GM18873 (cell line): ENCODE measurements around the gene CCDC102A.
A peak's percentile ranks its signal among the peaks of the same experiment; 100 is the strongest.

Experiments used
- ATAC-seq: cut with Tn5 transposase; IDR thresholded peaks from one replicate; pipeline ENCODE4 v1.9.1; 2021; ENCODE audit warnings: mild to moderate bottlenecking, moderate library complexity, moderate number of reproducible peaks; ENCODE audit not compliant: unreplicated experiment, low FRiP score

The CCDC102A gene

DNA sequence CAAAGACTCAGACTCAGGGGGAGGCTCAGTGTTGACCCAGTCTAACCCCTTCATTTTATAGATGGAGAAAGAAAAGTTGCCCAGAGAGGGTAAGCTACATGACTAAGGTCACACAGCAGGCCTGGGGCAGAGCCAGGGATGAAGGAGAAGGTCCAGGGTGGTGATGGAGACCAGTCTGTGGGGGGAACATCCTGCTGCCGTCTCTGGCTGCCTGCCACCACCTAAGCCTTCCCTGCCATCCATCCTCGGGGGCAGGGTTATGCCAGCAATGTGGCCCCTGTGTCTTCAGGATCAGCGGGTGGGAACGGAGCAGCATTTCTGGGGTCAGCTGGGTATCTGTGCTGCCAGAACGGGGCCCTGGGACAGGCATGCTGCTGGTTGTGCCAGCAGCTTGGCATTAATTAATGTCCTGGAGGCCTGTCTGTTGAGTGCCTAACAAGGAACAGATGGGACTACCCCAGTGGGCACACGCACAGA, 55.6 kb downstream of the CCDC102A start:
- ATAC-seq: no peak

DNA sequence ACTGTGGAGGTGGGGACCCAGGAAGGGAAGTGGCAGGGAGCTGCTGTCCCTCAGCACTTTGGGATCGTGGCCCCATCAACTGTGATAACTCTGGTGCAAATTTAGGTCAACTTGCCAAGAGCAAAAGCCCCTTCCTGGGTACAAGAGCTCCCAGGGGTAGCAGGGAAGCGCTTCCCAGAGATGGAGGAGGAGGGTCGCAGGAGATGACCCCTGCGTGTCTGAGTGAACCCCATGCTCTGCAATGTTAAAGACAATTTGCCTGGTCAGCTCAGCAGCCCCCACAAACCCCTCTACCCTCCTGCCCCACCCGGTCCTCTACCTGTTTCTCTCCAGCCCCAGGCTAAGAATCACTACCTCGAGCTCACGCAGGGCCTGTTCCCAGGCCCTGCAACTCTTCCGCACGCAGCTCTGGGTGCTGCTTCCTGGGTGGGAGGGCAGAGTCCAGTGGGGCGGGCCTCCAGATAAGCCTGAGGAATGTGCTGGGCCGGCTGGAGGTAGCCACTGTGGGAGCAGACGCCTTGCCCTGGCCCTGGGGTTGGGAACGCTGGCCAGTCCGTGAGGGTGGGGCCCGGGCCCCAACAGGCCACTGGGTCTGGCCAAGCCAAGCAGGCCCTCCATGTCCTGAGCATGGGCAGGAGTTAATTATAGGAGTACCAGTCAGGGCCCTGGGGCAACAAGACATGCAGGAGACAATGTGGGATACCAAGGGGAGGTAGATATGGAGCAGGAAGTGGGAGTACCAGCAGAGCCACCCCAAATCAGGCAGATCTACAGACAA, 56.2 kb downstream of the CCDC102A start:
- ATAC-seq: no peak

DNA sequence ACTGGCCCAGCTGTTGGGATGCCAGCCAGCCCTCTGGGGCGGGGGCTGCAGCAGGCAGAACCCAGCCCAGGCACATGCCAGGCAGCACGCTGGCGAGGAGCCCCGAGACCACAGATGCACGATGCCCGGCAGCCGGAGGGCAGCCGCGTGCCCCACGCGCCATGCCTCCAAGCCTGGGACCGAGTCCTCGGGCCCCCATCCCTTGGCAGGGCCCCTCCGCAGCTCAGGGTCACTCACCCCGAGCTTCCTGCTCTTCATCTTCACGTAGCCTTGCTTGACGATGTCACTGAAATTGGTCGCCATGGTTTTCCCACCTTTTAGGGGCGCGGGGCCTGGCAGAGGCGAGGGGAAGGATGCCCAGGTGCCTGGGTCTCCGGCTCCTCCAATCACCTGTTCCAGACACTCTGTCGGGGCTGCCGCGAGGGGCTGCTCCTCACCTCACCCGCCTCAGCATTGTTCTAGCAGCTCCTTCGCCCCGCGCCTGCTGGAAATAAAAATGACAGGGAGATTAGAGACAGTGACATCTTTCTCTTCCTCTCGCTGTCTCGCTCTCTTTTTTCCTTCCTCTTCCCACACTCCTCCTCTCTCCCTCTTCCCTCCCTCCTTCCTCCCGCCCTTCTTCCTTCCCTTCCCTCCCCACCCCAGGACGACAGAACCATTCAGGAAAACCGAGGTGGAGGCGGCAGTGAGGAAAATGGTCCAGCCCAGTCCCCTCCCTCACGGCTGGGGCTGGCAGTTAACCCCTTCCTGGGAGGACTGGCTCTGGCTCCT, 57.0 kb downstream of the CCDC102A start:
- no peak for ATAC-seq

DNA sequence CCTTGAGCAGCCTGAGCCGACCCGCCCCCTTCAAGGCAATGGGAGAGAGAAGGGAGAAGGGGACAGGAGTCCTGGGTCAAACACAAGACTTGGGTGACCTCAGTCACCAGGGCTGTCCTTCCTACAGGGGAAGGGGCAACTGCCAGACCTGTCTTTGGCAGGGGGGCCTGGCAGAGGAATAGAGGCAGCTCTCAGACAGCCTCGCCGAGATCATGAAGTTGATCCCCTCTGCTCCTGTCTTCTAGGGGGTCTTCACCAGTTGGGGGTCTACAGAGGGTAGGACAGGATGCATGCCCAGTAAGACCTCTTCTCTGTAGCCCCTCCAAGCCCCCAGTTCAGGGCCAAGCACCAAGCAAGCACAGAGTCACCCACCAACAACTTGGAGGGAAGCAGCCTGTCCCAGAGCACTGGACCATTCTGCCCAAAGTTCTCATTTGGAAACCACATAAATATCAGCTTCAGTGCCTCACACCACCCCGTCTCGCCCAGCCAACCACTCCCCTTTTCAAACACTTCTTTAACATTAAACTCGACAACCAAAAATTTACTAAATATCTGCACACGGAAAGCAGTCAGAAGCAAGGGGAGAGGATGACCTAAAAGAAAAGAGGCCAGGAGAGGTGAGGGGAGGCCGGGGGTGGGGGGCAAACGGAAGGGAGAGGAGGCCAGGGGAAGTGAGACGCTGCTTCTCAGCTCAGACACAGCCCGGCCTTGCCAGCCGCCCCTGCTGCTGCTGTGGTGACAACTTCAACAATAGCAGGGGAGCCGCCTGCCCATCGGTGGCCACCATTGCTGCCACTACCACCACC, 57.8 kb downstream of the CCDC102A start:
- ATAC-seq: no peak

DNA sequence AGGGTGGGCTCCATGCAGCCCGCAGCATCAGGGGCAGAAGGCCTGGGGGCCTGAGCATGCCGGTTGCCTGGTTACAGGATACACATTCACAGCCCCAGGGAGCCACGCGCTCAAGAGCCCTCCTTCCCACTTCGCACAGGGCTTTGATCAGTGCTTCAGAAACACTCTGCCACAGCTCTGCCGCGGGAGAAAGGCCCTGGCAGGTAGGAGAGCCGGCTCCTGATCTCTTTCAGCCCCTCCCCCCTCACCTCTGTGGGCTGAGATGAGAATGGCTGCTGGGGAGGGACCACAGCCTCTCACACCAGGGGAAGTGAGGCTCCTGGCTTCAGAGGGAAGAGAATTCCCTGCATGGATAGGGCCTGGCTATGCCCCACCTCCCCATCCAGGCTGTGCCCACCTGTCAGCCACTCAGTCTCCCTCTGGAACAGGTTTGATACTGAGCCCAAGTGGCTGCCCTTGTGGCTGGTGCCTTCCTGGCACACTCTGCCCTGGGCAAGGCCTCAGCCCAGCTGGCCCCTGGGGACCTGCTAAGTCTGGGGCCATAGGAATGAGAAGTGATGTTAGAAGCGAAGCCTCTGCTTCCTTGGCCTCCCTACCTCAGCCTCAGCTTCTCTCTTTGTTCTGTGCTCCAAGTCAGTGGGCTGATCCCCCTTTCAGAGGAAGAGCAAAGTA, 58.7 kb downstream of the CCDC102A start:
- no peak for ATAC-seq

DNA sequence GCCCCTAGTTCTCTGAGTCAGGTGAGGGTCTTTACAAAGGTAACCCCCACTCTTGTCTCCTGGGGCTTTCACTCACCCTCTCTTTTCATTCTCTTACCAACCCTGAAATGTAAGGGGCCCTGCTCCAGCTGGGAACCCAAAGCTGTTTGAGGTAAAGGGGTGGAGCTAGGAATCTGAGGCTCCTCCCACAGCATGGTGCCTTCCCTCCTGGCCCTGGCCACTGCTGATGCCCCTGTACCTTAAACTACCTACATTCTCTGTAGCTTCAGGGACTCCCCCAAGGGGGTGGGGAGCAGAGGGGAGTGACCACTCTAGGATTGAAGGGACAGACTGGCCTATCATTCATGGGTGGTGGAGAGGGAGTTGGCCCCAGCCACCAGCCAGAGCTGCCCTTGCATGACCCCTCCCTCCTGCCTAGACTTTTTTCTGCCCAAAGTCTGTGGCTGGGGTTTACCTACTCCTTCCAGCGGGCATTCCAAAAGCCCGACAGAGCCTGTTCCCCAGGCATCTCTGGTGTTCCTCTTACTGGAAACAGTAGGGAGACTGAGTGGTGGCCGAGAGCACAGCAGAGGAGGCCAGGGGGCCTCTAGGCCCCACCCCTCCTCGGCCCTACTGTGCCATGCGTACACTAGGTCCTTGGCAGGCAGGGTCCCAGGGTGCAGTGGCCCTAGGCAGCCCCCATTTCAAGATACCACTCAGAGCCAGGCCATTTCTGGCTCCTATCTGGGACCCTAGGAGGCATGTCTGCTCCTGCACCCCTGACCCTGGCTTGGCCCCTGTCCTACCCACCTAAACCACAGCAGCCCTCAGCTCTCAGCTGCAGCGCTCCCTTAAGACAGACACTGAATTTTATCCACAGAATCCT, 59.6 kb downstream of the CCDC102A start:
- ATAC-seq: no peak

DNA sequence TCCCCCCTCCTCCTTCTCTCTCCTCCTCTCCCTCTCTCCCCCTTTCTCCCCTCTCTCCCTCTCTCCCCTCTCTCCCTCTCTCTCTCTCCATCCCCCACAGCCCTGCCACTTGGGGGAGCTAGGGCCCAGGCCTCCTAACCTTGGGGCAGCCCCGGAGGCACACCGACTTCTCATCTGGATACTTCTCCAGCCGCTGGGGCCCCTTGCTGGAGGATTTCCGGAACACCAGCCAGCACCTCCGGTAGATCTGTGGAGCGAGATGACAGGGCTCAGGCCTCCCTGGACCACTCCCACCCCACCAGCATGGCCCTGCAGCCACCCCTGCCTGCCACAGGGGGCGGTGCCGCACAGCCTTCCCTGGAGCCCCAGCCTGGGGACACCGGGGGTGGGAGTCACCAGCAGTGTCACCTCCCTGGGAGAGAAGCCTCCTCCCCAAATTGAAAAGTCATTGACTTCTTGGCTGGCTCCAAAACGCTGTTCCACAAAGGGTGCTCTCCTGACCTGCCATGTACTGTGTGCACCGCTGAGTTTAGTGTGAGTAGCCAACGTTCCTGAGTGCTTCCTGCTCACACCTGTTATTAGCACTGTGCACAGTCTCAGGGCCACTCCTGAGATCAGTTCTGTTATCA, 60.5 kb downstream of the CCDC102A start:
- ATAC-seq: peak; percentile 75

DNA sequence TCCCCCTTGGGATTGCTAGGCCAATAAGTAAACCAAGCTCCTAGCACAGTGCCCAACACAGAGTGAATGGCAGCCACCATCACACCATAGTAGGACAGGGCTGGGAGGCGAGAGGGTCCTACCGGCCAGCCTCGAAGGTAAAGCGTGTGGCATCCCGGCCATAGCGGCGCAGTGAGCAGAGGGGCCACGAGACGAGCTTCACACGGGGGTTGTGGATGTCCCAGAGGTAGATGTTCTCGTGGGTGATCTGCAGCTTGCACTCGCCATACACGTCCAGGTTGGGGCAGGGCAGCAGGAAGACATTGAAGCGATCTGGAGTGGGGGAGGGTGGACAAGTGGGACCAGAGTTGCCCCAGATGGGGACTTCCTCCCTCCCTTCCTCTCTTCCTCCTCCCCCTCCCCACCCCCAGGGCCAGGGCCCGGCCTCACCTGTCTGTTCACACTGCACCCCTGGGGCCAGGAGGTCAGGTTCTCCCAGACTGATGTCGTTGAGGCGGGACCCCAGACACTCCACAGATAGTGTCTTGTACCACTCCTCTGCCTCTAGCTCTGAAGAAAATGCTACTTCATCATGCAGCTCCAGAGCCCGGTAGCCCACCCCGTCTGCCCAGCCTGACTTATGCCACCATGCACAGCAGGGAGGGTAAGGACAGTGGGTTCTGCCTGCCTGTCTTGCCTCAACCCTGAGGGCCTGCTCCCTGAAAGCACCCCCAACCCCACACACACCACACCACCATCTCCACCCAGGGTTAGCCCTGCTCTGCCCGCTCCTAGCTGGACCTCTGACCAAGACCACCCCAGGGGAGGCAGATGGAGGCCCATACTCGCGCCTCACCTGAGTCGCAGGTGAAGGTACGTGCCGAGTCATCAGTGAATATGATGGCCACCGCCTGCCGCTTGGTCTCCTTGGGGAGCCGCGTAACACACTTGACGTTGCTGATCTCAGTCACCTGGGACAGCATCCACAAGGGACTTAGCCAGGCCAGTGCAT, 61.4 kb downstream of the CCDC102A start:
- ATAC-seq: no peak

DNA sequence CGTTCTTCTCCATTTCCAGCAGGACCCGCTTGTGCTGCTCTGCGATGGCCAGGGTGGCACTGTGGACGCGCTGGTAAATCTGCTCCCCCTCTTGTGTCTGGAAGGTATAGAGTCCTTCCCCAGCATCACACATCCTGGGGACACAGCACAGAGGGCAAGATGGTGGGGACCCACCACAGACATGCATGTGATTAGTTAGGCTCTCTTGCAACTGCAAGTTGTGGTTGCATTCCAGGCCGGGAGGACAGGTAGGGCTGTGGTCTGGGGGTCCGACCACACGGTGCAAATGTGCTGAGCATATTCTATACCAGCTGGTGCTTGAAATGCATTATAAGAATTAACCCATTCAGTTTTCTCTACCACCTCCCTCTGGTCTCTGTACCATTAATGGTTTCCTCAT, 62.5 kb downstream of the CCDC102A start:
- ATAC-seq: no peak

DNA sequence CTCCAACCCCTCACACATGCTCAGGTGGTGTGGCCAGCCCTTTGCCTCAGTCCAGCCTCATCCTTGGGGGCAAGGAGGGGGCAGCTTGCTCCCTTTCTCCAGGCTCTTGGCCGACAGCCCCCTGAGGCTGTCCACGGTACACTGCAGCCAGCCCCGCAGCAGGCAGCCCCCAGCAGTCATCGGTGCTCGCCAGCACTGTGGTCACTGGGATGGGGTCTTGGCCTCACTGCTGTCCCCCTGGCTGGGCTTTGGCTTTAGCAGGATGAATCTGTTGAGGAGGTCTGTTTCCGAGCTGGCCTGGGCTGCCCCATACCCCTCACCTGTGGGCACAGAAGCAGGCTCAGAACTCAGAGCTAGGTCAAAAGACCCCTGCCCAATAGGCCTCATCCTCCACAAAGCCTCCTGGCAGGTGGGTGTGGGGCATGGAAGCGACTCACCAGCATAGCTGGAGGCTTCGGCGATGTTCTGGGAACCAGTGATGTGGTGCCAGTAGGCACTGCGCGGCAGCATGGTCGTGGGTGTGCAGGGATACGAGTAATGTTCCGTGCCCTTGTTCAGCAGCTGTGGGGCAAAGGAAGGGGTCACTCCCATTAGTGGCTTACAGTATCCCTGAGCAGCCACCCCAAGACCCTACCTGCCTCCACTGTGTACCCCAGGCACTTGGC, 63.1 kb downstream of the CCDC102A start:
- no peak for ATAC-seq

DNA sequence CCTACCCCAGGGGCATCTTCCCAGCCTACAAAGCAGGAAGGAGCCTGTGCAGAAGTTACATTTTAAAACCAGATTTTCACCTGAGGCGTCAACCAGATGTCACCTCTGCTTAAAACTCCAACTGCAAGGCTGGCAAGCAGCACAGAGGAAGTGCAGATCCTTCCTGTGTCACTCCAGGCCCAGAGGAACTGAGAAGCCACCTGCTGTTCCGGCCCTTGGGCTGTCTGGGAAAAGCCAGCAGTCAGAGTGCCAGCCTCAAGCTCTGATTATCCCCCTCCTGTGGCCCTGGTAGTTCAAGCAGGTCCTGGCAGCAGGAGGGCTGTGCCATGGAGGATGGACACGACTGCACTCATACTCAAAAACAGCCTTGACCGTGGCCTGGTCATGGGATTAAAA, 63.7 kb downstream of the CCDC102A start:
- ATAC-seq: no peak

DNA sequence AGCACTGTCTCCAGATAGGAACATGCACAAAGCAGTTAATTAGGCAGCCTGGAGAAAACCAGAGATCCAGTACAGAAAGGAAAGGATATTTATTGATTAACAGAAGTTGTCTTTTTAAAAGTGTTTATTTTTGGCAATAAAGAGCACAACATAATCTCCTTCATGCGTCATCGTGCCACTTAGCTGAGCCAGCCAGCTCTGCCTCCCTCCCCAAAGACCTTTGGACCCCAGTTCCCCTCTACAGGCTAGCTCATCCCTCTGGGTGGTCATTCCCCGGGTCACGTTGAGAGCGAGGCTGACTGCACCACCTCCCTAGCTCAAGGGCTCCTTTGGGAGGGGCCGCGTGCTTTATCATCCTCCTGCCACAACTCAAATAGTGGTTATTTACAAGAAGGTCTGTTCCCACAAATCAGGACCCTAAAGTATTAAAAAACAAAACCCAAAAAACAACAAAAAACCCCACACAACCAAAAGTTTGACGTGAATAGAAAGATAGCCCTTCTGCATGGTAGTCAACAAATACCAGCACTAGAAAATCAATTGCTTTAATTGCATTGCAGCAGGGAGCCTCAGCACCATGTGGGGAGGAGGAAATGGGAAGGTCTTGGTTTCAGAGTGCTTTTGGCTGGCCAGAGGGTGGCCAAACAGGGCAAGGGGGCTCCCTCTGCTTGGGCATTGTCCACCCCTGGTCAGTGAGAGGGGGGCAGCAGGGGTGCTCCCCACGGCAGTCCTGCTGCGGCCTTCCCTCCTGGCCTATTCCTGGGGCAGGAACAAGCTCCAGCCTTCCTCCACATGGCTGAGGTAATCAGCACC, 64.3 kb downstream of the CCDC102A start:
- no peak for ATAC-seq

DNA sequence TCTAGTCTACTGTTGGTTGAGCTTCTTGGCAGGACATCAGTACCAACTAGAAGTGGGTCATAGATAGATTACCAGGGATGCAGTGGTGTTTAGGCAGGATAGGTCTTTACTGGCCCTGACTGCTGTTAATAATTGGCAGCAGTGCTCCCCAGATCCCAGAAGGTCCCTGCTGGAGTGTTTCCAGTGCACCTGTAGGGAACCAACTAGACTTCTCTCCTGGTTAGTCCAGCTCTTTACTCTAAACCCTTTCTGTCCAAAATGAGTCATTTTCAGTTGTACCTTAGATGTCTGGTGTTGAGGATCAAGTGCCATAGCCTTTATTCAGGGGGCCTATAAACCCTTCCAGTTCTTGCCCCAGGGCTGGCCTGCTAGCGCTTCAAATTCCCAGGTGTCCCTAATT, 65.2 kb downstream of the CCDC102A start:
- ATAC-seq: no peak

DNA sequence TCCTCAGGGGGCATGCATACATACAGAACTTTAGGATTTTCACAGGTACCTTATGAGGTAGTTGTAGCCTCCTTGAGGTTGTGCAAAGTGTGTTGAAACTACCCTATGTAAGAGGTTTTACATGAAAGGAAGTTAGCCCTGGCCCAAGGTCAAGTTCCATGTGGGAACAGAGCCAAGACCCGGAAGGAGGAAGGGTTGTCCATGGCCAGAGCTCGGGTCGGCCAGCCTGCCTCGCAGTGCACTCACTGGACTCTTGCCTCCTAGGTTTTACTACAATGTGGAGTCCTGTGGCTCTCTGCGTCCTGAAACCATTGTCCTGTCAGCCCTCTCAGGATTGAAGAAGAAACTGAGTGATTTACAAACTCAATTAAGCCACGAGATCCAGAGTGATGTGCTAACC, 65.7 kb downstream of the CCDC102A start:
- no peak for ATAC-seq

DNA sequence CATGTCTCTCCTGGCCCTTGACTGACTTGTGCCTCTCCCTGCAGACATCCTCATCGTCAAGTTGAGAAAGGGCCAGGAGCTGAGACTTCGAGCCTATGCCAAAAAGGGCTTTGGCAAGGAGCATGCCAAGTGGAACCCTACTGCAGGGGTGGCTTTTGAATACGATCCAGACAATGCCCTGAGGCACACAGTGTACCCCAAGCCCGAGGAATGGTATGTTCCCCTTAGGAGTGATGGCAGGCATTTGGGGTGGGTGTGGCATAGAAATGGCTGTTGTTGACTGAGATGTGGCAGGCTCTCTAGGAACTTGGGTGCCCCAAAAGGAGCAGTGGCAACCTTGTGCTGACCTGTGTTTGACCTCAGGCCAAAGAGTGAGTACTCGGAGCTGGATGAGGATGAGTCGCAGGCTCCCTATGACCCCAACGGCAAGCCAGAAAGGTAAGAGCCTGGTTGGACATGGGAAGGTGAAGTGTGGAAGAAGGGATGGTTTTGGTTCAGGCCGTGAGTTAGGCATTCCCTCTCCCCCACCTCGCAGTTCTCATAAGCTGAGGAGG, 66.4 kb downstream of the CCDC102A start:
- ATAC-seq: no peak

DNA sequence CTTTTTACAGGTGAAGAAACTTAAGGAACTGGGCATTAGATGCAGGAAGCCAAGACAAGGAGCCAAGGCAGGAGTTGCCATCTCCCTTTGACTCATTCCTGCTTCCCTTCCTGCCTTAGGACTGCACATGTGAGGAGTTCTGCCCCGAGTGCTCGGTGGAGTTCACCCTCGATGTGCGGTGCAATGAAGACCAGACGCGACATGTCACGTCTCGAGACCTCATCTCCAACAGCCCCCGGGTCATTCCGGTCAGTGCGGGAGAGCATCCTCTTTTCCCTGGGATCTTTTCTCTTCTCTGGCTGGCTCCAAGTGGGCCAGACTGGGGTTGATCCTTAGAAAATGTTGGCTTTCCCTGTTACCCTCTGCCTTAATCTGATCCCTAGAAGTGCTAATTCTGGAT, 67.3 kb downstream of the CCDC102A start:
- no peak for ATAC-seq
